HG02884 (cell line): ENCODE data around the gene TLE4.
"Not testable (repeated sequence)": the region's sequence is repeated elsewhere in the genome, so short reads cannot be mapped to it uniquely, and the experiment has no call there.

Experiments used
- ATAC-seq: cut with Tn5 transposase; IDR thresholded peaks from one replicate; pipeline ENCODE4 v1.9.1; 2021; ENCODE audit warnings: mild to moderate bottlenecking, moderate library complexity; ENCODE audit not compliant: unreplicated experiment

The TLE4 gene

GRCh38 chr9:79709743-79710674, 138.2 kb downstream of the TLE4 start:
- ATAC-seq, result no peak

GRCh38 chr9:79711874-79712273, 140.1 kb downstream of the TLE4 start:
- ATAC-seq, result no peak

- no peak for ATAC-seq
These were observed 147.3 kb downstream of the TLE4 start for GRCh38 chr9:79719021-79719420.

- no peak for ATAC-seq
These were observed 148.2 kb downstream of the TLE4 start for GRCh38 chr9:79719989-79720388.

- peak; percentile 71 for ATAC-seq
These were observed 159.6 kb downstream of the TLE4 start for GRCh38 chr9:79731171-79731890.

GRCh38 chr9:79735023-79735779, 163.4 kb downstream of the TLE4 start:
- no peak for ATAC-seq

GRCh38 chr9:79736051-79736450, 164.3 kb downstream of the TLE4 start:
- ATAC-seq, result no peak

- ATAC-seq, result no peak
These were observed 169.6 kb downstream of the TLE4 start for GRCh38 chr9:79741381-79741780.

- no peak for ATAC-seq
These were observed 170.5 kb downstream of the TLE4 start for GRCh38 chr9:79742110-79742721.

- no peak for ATAC-seq
These were observed 172.8 kb downstream of the TLE4 start for GRCh38 chr9:79744521-79744920.

GRCh38 chr9:79745752-79746336, 174.1 kb downstream of the TLE4 start:
- ATAC-seq, result no peak

- ATAC-seq, result not testable (repeated sequence)
These were observed 180.2 kb downstream of the TLE4 start for GRCh38 chr9:79751895-79752466.

GRCh38 chr9:79756414-79756813, 184.6 kb downstream of the TLE4 start:
- ATAC-seq, result no peak

- no peak for ATAC-seq
These were observed 185.3 kb downstream of the TLE4 start for GRCh38 chr9:79757074-79757473.

GRCh38 chr9:79757881-79758669, 186.3 kb downstream of the TLE4 start:
- ATAC-seq, result no peak

- ATAC-seq, result no peak
These were observed 187.7 kb downstream of the TLE4 start for GRCh38 chr9:79759460-79759859.

GRCh38 chr9:79762070-79762469, 190.3 kb downstream of the TLE4 start:
- no peak for ATAC-seq

GRCh38 chr9:79763671-79764285, 192.0 kb downstream of the TLE4 start:
- no peak for ATAC-seq

- no peak for ATAC-seq
These were observed 192.6 kb downstream of the TLE4 start for GRCh38 chr9:79764374-79764773.
